GM23338 (cell line): Measurements from ENCODE around the gene TBL1XR1.

Experiments
- EZH2 ChIP-seq: fragments of 200-600 bp; sonication (generic); IDR thresholded peaks from one replicate; pipeline ENCODE4 v1.8.0; 2017; ENCODE audit warnings: antibody characterized with exemption, mild to moderate bottlenecking, low read depth; ENCODE audit not compliant: unreplicated experiment
- EZH2phosphoT487 ChIP-seq: fragments of 200-600 bp; sonication (generic); IDR thresholded peaks from one replicate; pipeline ENCODE4 v1.8.1; 2018; ENCODE audit warnings: antibody characterized with exemption; ENCODE audit not compliant: unreplicated experiment
- POLR2AphosphoS5 ChIP-seq: IDR thresholded peaks from 2 replicates; pipeline ENCODE4 v1.6.1; 2016; ENCODE audit warnings: antibody characterized with exemption, low read depth
- TF ChIP-seq, protein P1 (sequence below), 2 experiments: fragments of 200-600 bp in 1 of 2; sonication (generic) in 1 of 2; conservative IDR thresholded peaks; 2 replicates each; pipeline versions ENCODE4 v1.5.1 to v1.6.1; 2016 to 2017; ENCODE audit warnings: antibody characterized with exemption in 2 of 2, low read depth in 2 of 2, mild to moderate bottlenecking in 2 of 2, moderate library complexity in 1 of 2

DNA sequence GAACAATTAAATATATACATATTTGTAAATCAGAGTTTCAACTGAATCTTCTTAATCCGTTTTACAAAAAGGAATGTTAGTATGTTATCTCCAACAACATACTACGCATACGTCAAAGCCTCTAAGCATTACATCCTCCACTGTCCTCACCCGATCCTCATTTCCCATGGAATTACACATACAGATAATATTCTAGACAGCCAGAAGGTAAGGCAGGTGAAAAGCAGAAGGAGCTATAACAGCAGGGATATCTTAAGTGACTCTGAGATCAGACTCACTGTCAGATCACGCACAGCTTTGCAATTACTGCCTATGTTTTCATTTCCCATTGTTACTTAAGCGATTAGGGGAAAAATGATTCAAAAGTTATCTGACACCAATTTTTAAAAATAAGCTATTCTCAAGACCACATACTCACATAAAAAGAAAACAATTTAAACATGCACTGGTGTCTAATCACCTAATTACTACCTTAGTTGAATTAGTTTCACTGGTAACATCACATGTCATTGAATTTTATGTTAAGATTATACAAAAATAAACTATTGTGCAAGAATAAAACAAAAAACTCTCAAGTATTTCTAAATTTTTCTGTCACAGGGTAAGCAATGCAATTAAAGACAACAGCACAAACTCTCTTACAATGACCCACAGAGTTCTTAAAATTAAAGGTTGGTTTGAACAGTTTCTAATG, 92.8 kb downstream of the TBL1XR1 start:
- no peak for TF ChIP-seq POLR2AphosphoS5
- TF ChIP-seq, protein P1, sequence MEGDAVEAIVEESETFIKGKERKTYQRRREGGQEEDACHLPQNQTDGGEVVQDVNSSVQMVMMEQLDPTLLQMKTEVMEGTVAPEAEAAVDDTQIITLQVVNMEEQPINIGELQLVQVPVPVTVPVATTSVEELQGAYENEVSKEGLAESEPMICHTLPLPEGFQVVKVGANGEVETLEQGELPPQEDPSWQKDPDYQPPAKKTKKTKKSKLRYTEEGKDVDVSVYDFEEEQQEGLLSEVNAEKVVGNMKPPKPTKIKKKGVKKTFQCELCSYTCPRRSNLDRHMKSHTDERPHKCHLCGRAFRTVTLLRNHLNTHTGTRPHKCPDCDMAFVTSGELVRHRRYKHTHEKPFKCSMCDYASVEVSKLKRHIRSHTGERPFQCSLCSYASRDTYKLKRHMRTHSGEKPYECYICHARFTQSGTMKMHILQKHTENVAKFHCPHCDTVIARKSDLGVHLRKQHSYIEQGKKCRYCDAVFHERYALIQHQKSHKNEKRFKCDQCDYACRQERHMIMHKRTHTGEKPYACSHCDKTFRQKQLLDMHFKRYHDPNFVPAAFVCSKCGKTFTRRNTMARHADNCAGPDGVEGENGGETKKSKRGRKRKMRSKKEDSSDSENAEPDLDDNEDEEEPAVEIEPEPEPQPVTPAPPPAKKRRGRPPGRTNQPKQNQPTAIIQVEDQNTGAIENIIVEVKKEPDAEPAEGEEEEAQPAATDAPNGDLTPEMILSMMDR (conservative IDR thresholded peaks at IDR 0.05; ENCODE audit: low read depth in 2 of 2), result no peak
- TF ChIP-seq EZH2phosphoT487, result no peak
- no peak for TF ChIP-seq EZH2
